CMK (cell line): ENCODE results near the gene RECQL5.
A peak's percentile ranks its signal among the peaks of the same experiment; 100 is the strongest.
"Not testable (repeated sequence)": the region's sequence is repeated elsewhere in the genome, so short reads cannot be mapped to it uniquely, and the experiment has no call there.

Experiments used
- DNase-seq: peaks from one replicate; pipeline ENCODE4 v3.0.0-alpha.2; 2010; ENCODE audit warnings: low read depth

RECQL5 gene

GRCh38 chr17:75592348-75593020 lies 74.5 kb downstream of the RECQL5 start:
- DNase-seq: no peak

GRCh38 chr17:75591722-75592302 lies 75.1 kb downstream of the RECQL5 start:
- no peak for DNase-seq

GRCh38 chr17:75590849-75591721 lies 75.9 kb downstream of the RECQL5 start:
- DNase-seq: no peak

GRCh38 chr17:75590314-75590761 lies 76.6 kb downstream of the RECQL5 start:
- no peak for DNase-seq

GRCh38 chr17:75589919-75590303 lies 77.0 kb downstream of the RECQL5 start:
- no peak for DNase-seq

- peak; percentile 78 for DNase-seq
These were observed 77.7 kb downstream of the RECQL5 start for GRCh38 chr17:75589012-75589918.

GRCh38 chr17:75588596-75589011 lies 78.3 kb downstream of the RECQL5 start:
- DNase-seq: no peak

- DNase-seq: peak; percentile 72
These were observed 79.0 kb downstream of the RECQL5 start, which contains the start of gene MYO15B for GRCh38 chr17:75587675-75588595. Gene MYO15B (plus strand): TSS chr17:75587800. CDS start chr17:75588058, 258 bp downstream.

GRCh38 chr17:75584849-75585175 lies 82.1 kb downstream of the RECQL5 start:
- no peak for DNase-seq

GRCh38 chr17:75583197-75583596 lies 83.8 kb downstream of the RECQL5 start:
- DNase-seq: not testable (repeated sequence)

- not testable (repeated sequence) for DNase-seq
These were observed 85.7 kb downstream of the RECQL5 start for GRCh38 chr17:75581121-75581725.
